OCI-LY3 (cell line): Measurements from ENCODE around the gene BMPR1B.

Experiments
- EZH2phosphoT487 ChIP-seq: fragments of 200-600 bp; shearing (Covaris generic); IDR thresholded peaks from 2 replicates; pipeline ENCODE4 v1.6.1; 2018; ENCODE audit warnings: antibody characterized with exemption, mixed run types, low read depth
- TF ChIP-seq, protein P1 (sequence below): fragments of 200-600, 300-600 bp; sonication (generic); IDR thresholded peaks from 2 replicates; pipeline ENCODE4 v1.5.1; 2014; ENCODE audit warnings: antibody characterized with exemption, low read length, low read depth

DNA sequence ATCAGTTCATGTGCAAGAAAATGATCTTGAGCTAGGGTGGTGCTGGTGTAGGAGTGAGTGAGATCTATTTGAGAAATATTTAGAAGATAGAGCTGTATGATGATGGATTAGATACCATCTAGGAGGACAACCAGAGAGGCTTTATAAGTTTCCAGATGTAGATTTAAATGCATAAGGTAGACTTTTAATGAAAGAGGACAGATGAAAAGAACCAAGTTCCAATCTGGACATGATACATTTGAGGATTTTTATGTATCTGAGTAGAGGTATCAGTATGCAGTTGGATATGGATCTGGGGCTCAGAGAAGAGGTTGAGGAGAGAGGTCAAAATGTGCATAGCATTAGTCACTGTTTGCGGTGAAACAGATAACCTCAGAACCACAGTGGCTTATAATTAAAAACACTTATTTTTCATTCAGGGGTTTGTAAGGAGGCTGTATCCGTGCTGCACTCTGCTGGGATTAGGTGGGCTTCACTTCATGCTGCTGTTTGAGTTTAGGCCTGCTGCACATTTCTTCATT lies 348.7 kb downstream of the BMPR1B start:
- TF ChIP-seq EZH2phosphoT487, result no peak
- TF ChIP-seq, protein P1, sequence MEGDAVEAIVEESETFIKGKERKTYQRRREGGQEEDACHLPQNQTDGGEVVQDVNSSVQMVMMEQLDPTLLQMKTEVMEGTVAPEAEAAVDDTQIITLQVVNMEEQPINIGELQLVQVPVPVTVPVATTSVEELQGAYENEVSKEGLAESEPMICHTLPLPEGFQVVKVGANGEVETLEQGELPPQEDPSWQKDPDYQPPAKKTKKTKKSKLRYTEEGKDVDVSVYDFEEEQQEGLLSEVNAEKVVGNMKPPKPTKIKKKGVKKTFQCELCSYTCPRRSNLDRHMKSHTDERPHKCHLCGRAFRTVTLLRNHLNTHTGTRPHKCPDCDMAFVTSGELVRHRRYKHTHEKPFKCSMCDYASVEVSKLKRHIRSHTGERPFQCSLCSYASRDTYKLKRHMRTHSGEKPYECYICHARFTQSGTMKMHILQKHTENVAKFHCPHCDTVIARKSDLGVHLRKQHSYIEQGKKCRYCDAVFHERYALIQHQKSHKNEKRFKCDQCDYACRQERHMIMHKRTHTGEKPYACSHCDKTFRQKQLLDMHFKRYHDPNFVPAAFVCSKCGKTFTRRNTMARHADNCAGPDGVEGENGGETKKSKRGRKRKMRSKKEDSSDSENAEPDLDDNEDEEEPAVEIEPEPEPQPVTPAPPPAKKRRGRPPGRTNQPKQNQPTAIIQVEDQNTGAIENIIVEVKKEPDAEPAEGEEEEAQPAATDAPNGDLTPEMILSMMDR, result no peak
